ENCODE data around the gene PALM.

Gene PALM

GRCh38 chr19:788686-788982 lies 79.9 kb downstream of the PALM start:
- no peak for DNase-seq

- no peak for DNase-seq
These were observed 80.4 kb downstream of the PALM start for GRCh38 chr19:788983-789700.

- DNase-seq, result no peak
These were observed 80.9 kb downstream of the PALM start for GRCh38 chr19:789701-790060.

- no peak for DNase-seq
These were observed 82.4 kb downstream of the PALM start for GRCh38 chr19:791007-791566.

GRCh38 chr19:791567-792305 lies 83.0 kb downstream of the PALM start:
- no peak for DNase-seq

DNA sequence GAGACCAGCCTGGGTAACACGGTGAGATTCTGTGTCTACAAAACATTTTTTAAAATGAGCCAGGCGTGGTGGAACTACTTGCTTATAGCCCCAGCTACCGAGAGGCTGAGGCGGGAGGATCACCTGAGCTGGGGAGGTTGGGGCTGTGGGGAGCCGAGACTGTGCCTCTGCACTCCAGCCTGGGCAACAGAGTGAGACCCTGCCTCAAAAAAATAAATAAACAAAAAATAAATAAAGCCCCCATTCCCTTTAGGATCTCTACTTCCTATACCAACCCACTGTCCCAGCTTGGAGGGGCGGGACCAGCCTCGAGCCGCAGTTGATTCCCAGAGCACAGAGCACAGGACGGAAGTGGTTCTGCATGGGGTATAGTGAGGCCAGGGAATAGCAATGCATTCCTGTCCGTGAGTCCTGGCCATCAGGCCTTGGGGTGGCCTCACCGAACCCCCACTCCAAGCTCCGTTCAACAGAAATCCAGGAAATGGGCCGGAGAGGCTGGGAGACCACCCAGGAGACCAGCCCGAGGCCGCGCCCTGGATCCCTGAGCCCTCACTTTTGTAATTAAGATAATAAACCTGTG lies 83.7 kb downstream of the PALM start:
- no peak for DNase-seq

DNA sequence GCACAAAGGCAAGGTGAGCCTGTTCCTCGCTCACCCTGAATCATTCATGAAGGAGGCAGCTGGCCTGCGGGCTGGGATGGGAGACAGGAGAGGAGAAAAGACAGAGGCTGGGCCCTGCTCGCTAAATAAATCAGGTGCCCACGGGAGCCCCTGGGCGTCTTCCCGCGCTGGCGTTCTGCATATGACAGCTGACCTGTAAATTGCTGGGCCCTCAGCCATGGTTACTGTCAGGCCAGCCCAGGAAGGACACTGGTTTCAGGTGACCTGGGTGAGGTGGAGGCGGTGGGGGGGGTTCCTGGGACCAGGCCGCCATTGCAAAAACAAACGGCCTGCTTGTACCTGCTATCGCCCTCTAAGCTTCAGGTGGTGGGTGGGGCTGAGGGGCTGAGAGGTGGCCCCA lies 85.1 kb downstream of the PALM start:
- DNase-seq, result no peak

DNA sequence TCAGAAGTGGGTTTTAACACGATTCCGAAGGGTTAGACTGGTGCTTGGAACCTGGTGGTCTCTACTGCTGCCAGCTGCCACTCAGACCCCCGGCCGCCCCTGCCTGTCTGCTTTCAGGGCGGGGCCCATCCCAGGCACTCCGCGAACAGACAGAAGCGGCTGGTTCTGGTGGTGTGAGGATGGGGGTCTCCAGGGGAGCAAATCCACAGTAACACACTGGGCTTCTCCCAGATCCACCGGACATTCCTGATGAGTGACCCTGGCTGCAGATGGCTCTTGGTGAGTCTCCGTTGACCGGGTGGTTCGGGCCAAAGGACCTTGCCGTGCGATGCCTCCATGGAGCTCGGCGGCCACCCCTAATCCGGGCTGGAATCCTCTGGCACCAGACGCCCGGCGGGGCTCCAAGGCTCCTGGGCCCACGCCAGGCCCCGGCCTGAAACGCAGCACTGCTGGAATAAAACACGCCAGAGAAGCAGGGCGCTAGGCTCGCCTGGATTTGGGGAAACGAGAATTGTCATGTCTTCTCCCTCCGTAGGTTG lies 86.4 kb downstream of the PALM start:
- no peak for DNase-seq

DNA sequence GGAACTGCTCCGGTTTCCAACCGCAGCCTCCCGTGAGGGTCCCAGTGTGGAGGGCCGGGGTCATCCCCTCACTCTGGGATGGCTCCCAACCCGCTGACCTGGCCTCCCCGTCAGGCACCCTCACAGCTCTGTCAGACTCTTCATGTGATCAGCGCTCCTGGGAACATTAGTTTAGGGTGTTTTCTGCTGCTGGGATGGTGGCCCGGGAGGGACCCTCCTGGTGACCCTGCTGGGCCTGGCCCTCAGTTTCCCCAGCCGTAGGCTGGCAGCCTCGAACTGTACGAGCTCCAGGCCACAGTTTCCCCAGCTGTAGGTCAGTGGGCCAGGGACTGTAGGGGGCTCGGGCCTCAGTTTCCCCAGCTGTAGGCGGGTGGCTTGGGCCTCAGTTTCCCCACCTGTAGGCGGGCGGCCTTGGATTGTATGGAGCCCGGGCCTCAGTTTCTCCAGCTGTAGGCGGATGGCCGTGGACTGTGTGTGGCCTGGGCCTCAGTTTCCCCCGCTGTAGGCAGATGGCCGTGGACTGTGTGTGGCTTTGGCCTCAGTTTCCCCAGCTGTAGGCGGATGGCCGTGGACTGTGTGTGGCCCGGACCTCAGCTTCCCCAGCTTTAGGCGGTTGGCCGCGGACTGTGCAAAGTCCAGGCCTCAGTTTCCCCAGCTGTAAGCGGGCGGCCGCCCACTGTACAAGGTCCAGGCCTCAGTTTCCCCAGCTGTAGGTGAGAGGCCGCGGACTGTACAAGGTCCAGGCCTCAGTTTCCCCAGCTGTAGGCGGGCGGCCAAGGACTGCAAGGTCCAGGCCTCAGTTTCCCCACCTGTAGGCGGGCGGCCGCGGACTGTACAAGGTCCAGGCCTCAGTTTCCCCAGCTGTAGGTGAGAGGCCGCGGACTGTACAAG lies 87.2 kb downstream of the PALM start:
- DNase-seq, result no peak

GRCh38 chr19:796692-797527 lies 88.2 kb downstream of the PALM start, which contains the start of gene PTBP1:
Gene PTBP1, plus strand, starts transcription at chr19:797452. Its CDS starts 46 bp downstream, at chr19:797498.
- DNase-seq, result peak; percentile 97
